Mesenchymal stem cell (in vitro differentiated cells and primary cell): ENCODE results near the gene HCRTR1.

Source experiments
- DNase-seq: peaks from one replicate; pipeline ENCODE4 v3.0.0-alpha.2; 2013
- H2AFZ ChIP-seq: one replicate; pipeline ENCODE4 v1.6.1; 2013; ENCODE audit warnings: low read depth, mild to moderate bottlenecking, control low read depth, inconsistent platforms, low read length, moderate library complexity
- H2AK5ac ChIP-seq: 2 replicates; pipeline ENCODE4 v1.6.1; 2013; ENCODE audit warnings: low read length, moderate library complexity, mild to moderate bottlenecking, inconsistent platforms; ENCODE audit not compliant: severe bottlenecking
- H2BK120ac ChIP-seq: one replicate; pipeline ENCODE4 v1.6.1; 2013; ENCODE audit warnings: low read depth, mild to moderate bottlenecking, inconsistent platforms, low read length, moderate library complexity
- H2BK12ac ChIP-seq, 2 experiments: one replicate each; pipeline ENCODE4 v1.6.1; 2013; ENCODE audit warnings: inconsistent platforms in 2 of 2, low read length in 2 of 2, mild to moderate bottlenecking in 2 of 2, moderate library complexity in 2 of 2, control low read depth in 1 of 2
- H2BK15ac ChIP-seq: one replicate; pipeline ENCODE4 v1.6.1; 2013; ENCODE audit warnings: mild to moderate bottlenecking, low read depth, inconsistent platforms; ENCODE audit not compliant: poor library complexity, severe bottlenecking
- H2BK5ac ChIP-seq: 2 replicates; pipeline ENCODE4 v1.6.1; 2013; ENCODE audit warnings: low read depth, mild to moderate bottlenecking, low read length, control low read depth, inconsistent platforms; ENCODE audit not compliant: poor library complexity, severe bottlenecking
- H3K14ac ChIP-seq, 2 experiments: one replicate each; pipeline ENCODE4 v1.6.1; 2013; ENCODE audit warnings: inconsistent platforms in 2 of 2, low read length in 2 of 2, control low read depth in 1 of 2, mild to moderate bottlenecking in 1 of 2, moderate library complexity in 1 of 2
- H3K18ac ChIP-seq, 2 experiments: one replicate each; pipeline ENCODE4 v1.6.1; 2013; ENCODE audit warnings: inconsistent platforms in 2 of 2, low read length in 2 of 2, control low read depth in 1 of 2, low read depth in 1 of 2, mild to moderate bottlenecking in 1 of 2
- H3K23ac ChIP-seq, 2 experiments: one replicate each; pipeline ENCODE4 v1.6.1; 2013; ENCODE audit warnings: inconsistent platforms in 2 of 2, low read length in 2 of 2, mild to moderate bottlenecking in 2 of 2, moderate library complexity in 2 of 2, control low read depth in 1 of 2
- H3K27ac ChIP-seq: 2 replicates; pipeline ENCODE4 v1.5.1; 2013; ENCODE audit warnings: mild to moderate bottlenecking, moderate library complexity, low read length, control low read depth, inconsistent platforms; ENCODE audit not compliant: poor library complexity, severe bottlenecking
- H3K27me3 ChIP-seq, 2 experiments: 2 replicates each; pipeline versions ENCODE4 v1.6.1 to v1.7.0; 2013; ENCODE audit warnings: low read length in 2 of 2, mild to moderate bottlenecking in 2 of 2, moderate library complexity in 2 of 2, control low read depth in 1 of 2, inconsistent platforms in 1 of 2; ENCODE audit not compliant: control insufficient read depth in 1 of 2, insufficient read depth in 1 of 2
- H3K36me3 ChIP-seq, 2 experiments: 2 replicates each; pipeline versions ENCODE4 v1.6.1 to v1.7.0; 2013; ENCODE audit warnings: low read length in 2 of 2, control low read depth in 1 of 2, inconsistent platforms in 1 of 2, low read depth in 1 of 2, mild to moderate bottlenecking in 1 of 2; ENCODE audit not compliant: insufficient read depth in 2 of 2, control insufficient read depth in 1 of 2
- H3K4ac ChIP-seq, 2 experiments: one replicate each; pipeline ENCODE4 v1.6.1; 2013; ENCODE audit warnings: inconsistent platforms in 2 of 2, low read length in 2 of 2, mild to moderate bottlenecking in 2 of 2, moderate library complexity in 2 of 2, control low read depth in 1 of 2, low read depth in 1 of 2
- H3K4me1 ChIP-seq: 2 replicates; pipeline ENCODE4 v1.6.1; 2013; ENCODE audit warnings: low read depth, low read length, control low read depth; ENCODE audit not compliant: control insufficient read depth, insufficient read depth
- H3K4me2 ChIP-seq: 2 replicates; pipeline ENCODE4 v1.6.1; 2013; ENCODE audit warnings: low read length, mild to moderate bottlenecking, inconsistent platforms; ENCODE audit not compliant: poor library complexity, severe bottlenecking
- H3K4me3 ChIP-seq, 2 experiments: 2 replicates each; pipeline versions ENCODE4 v1.5.1 to v1.7.0; 2013; ENCODE audit warnings: low read length in 2 of 2, mild to moderate bottlenecking in 2 of 2, control low read depth in 1 of 2, low read depth in 1 of 2; ENCODE audit not compliant: insufficient read depth in 1 of 2
- H3K79me1 ChIP-seq: replicated peaks from 2 replicates; pipeline ENCODE4 v1.6.1; 2013; ENCODE audit warnings: mild to moderate bottlenecking, control low read depth, low read length, inconsistent platforms; ENCODE audit not compliant: poor library complexity, severe bottlenecking
- H3K9ac ChIP-seq: 2 replicates; pipeline ENCODE4 v1.7.0; 2013; ENCODE audit warnings: mild to moderate bottlenecking, low read length, moderate library complexity
- H3K9me3 ChIP-seq: 2 replicates; pipeline ENCODE4 v1.7.0; 2013; ENCODE audit warnings: mild to moderate bottlenecking, low read length; ENCODE audit not compliant: control insufficient read depth
- H4K8ac ChIP-seq: one replicate; pipeline ENCODE4 v1.6.1; 2013; ENCODE audit warnings: inconsistent platforms, mild to moderate bottlenecking, low read length, moderate library complexity
- H4K91ac ChIP-seq: one replicate; pipeline ENCODE4 v1.6.1; 2013; ENCODE audit warnings: mild to moderate bottlenecking, low read length, inconsistent platforms
- WGBS: methylation state at CpG from one replicate; pipeline ENCODE4 v1.1.7; 2013; ENCODE audit warnings: mixed read lengths; 5-methylcytosine and 5-hydroxymethylcytosine counted together

The HCRTR1 gene

DNA sequence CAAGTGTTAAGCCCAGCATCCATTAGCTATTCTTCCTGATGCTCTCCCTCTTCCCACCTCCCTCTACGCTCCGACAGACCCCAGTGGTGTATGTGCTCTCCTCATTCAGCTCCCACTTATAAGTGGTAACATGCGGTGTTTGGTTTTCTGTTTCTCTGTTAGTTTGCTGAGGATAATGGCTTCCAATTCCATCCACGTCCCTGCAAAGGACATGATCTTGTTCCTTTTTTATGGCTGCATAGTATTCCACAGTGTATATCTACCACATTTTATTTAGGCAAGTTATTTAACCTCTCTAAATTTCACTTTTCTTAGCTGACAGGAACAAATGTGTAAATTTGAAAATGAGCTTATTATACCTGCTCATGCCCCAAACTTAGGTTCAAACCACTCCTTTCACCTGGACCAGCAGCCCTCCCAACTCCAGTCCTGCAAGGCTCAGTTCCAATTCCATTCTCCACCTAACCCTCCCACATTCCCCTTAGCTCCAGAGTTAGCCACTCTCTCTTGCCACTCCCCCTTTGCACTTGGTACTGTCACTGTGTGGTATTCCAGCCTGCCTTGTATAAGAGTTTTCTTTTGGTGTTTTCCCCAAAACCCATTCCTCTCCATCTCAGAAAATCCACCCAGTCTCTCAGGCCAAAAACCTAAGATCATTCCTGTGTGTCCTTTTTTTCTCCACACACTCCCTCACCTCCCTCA is 28.9 kb downstream of the HCRTR1 start:
- 84% methylated on average over 2 of the region's 4 CpGs for WGBS
- Histone ChIP-seq H4K91ac (no peak overlapping the region), H3K9me3 (no peaks in the 10 kb centered on the region), H3K4ac (no peak overlapping the region), H4K8ac (no peak overlapping the region), H3K36me3 (peaks cover 0 to 10% of the 10 kb centered on the region in 2 experiments), H3K23ac (no peak overlapping the region), H3K27me3 (no peaks in the 10 kb centered on the region), H3K4me2 (no peak overlapping the region), H3K9ac (no peak overlapping the region), H3K27ac (no peak overlapping the region), H2BK12ac (no peak overlapping the region), H2BK120ac (peak overlapping the region; percentile 12), H3K18ac (no peak overlapping the region), H3K14ac (no peak overlapping the region), H2AFZ (no peak overlapping the region), H2AK5ac (no peak overlapping the region), H3K79me1 (peaks cover 16% of the 10 kb centered on the region), H3K4me3 (no peak overlapping the region), H2BK15ac (peak overlapping the region; percentile 21), H2BK5ac (no peak overlapping the region), H3K4me1 (peaks cover 8% of the 10 kb centered on the region)
- no peak for DNase-seq

- no peak overlapping the region for H4K91ac ChIP-seq
- H3K9me3 ChIP-seq = no peaks in the 10 kb centered on the region
- no peak overlapping the region for H2BK15ac ChIP-seq
- H3K4me1 ChIP-seq = peaks cover 8% of the 10 kb centered on the region
- peak overlapping the region; percentile 12 for H2BK120ac ChIP-seq
- no peak overlapping the region for H3K4ac ChIP-seq
- peaks cover 4 to 17% of the 10 kb centered on the region in 2 experiments for H3K36me3 ChIP-seq
- no peak overlapping the region for H3K4me3 ChIP-seq
- H3K4me2 ChIP-seq = no peak overlapping the region
- no peak overlapping the region for H3K9ac ChIP-seq
- no peak overlapping the region for H2AFZ ChIP-seq
- H2BK5ac ChIP-seq = no peak overlapping the region
- H3K79me1 ChIP-seq = peaks cover 15% of the 10 kb centered on the region
- H3K18ac ChIP-seq = no peak overlapping the region
- peak; percentile 36 for DNase-seq
- no peak overlapping the region for H4K8ac ChIP-seq
- 51% methylated on average over 2 of the region's 2 CpGs for WGBS
- no peak overlapping the region for H2BK12ac ChIP-seq
- no peak overlapping the region for H3K14ac ChIP-seq
- H3K27ac ChIP-seq = no peak overlapping the region
- H3K27me3 ChIP-seq = no peaks in the 10 kb centered on the region
- no peak overlapping the region for H3K23ac ChIP-seq
- H2AK5ac ChIP-seq = no peak overlapping the region
These were observed 29.6 kb downstream of the HCRTR1 start for GRCh38 chr1:31647106-31647505.

DNA sequence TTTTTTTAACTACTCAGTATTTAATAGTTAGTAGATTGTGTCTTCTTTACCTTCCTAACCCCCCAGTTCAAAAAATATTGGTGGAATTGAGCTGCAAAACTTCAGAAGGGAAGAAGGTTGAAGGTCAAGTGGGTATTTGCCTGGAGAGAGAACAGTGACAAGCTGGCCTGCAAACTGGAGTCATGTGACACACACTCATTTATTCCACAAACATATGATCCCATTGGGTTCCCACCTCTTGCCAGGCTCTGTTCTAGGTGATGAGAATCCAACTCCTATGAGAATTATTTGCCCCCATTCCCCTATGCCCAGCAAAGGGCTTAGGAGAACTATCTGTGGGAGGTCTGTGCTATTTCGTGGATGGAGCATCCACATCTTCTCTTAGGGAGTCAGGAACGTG is 30.7 kb downstream of the HCRTR1 start:
- Histone ChIP-seq H2BK15ac (no peak overlapping the region), H3K4ac (no peak overlapping the region), H3K9ac (no peak overlapping the region), H3K14ac (no peak overlapping the region), H3K4me2 (no peak overlapping the region), H3K79me1 (peaks cover 10% of the 10 kb centered on the region), H3K23ac (no peak overlapping the region), H2AFZ (no peak overlapping the region), H4K91ac (no peak overlapping the region), H3K4me1 (peaks cover 6% of the 10 kb centered on the region), H3K4me3 (no peak overlapping the region), H2BK120ac (no peak overlapping the region), H3K36me3 (peaks cover 8 to 22% of the 10 kb centered on the region in 2 experiments), H3K9me3 (no peaks in the 10 kb centered on the region), H4K8ac (no peak overlapping the region), H2BK12ac (peak overlapping the region in 1 of 2 experiments; percentile 16), H3K27me3 (no peaks in the 10 kb centered on the region), H2BK5ac (no peak overlapping the region), H3K18ac (no peak overlapping the region), H2AK5ac (no peak overlapping the region), H3K27ac (no peak overlapping the region)
- DNase-seq = peak; percentile 64
- WGBS = 49% methylated on average over 2 of the region's 2 CpGs

- H2BK120ac ChIP-seq = no peak overlapping the region
- H2BK12ac ChIP-seq = no peak overlapping the region
- H2AFZ ChIP-seq = no peak overlapping the region
- no peak overlapping the region for H3K4ac ChIP-seq
- no peak overlapping the region for H3K14ac ChIP-seq
- H3K4me2 ChIP-seq = no peak overlapping the region
- no peak overlapping the region for H2BK5ac ChIP-seq
- H3K23ac ChIP-seq = no peak overlapping the region
- peaks cover 3% of the 10 kb centered on the region for H3K4me1 ChIP-seq
- peaks cover 12 to 28% of the 10 kb centered on the region in 2 experiments for H3K36me3 ChIP-seq
- DNase-seq = no peak
- H3K9ac ChIP-seq = peak overlapping the region; percentile 13
- WGBS = 70% methylated on average over 6 of the region's 9 CpGs
- no peak overlapping the region for H2BK15ac ChIP-seq
- H4K91ac ChIP-seq = no peak overlapping the region
- no peak overlapping the region for H2AK5ac ChIP-seq
- peaks cover 7% of the 10 kb centered on the region for H3K79me1 ChIP-seq
- no peak overlapping the region for H3K4me3 ChIP-seq
- H3K27ac ChIP-seq = no peak overlapping the region
- no peaks in the 10 kb centered on the region for H3K9me3 ChIP-seq
- no peaks in the 10 kb centered on the region for H3K27me3 ChIP-seq
- no peak overlapping the region for H4K8ac ChIP-seq
- H3K18ac ChIP-seq = no peak overlapping the region
These were observed 31.3 kb downstream of the HCRTR1 start for GRCh38 chr1:31648641-31649357.
